CD4-positive, alpha-beta T cell treated with Interleukin-2 at 100 ng/mL for 4 hours (primary cell): ENCODE data around the gene CARMIL1.
"Not testable (repeated sequence)": the region's sequence is repeated elsewhere in the genome, so short reads cannot be mapped to it uniquely, and the experiment has no call there.

Experiments
- DNase-seq: peaks from one replicate; pipeline ENCODE4 v3.0.0-alpha.2; 2020; ENCODE audit warnings: low spot score

The CARMIL1 gene

GRCh38 chr6:25578538-25578937, 299.4 kb downstream of the CARMIL1 start:
- DNase-seq = no peak

GRCh38 chr6:25579391-25579883, 300.3 kb downstream of the CARMIL1 start:
- DNase-seq = no peak

GRCh38 chr6:25579902-25580495, 300.8 kb downstream of the CARMIL1 start:
- DNase-seq = peak; percentile 17

DNA sequence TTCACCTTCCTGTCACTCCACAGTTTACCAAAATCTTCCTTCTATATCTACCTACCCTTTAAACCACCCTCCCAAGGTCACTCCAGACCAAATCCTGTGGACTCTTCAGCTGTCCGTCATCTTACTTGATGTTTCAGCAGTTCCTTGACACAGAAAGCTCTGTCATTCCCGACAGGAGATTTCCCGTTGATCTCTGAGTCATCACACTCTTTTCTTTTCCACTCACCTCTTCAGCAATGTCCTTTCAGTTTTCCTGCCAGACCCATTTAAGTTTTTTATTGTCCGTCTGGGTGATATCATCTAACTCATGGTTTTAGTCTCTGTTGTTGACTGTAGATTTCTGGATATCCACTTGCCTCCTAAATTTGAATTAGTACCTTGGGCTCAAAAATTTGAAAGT, 302.9 kb downstream of the CARMIL1 start:
- DNase-seq = no peak

DNA sequence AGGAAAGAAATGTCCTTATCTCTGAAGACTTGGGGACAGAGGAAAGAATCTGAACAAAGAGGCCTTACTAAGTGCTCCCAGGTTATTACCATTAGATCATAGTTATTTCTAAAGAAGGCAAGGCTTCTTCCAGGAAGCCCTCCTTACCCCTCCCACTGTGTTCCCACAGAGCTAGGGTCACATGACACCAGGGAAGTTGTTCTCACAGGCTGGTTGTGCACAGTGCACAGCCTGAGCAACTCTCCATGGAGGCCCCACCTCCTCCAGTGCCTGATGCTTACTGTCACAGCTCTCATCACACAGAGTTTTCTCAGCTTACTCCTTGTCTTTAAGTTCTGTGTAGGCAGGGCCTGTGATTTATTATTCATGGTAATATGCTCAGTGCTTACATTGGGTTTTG, 303.9 kb downstream of the CARMIL1 start:
- DNase-seq = no peak

GRCh38 chr6:25583906-25584305, 304.7 kb downstream of the CARMIL1 start:
- DNase-seq = no peak

GRCh38 chr6:25585225-25585624, 306.1 kb downstream of the CARMIL1 start:
- DNase-seq = no peak

DNA sequence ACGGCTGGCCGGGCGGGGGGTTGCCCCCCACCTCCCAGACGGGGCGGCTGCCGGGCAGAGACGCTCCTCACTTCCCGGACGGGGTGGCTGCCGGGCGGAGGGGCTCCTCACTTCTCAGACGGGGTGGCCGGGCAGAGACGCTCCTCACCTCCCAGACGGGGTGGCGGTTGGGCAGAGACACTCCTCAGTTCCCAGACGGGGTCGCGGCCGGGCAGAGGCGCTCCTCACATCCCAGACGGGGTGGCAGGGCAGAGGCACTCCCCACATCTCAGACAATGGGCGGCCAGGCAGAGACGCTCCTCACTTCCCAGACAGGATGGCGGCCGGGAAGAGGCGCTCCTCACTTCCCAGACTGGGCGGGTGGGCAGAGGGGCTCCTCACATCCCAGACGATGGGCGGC, 306.9 kb downstream of the CARMIL1 start:
- not testable (repeated sequence) for DNase-seq

- no peak for DNase-seq
Measured at GRCh38 chr6:25586927-25587326, 307.8 kb downstream of the CARMIL1 start.

DNA sequence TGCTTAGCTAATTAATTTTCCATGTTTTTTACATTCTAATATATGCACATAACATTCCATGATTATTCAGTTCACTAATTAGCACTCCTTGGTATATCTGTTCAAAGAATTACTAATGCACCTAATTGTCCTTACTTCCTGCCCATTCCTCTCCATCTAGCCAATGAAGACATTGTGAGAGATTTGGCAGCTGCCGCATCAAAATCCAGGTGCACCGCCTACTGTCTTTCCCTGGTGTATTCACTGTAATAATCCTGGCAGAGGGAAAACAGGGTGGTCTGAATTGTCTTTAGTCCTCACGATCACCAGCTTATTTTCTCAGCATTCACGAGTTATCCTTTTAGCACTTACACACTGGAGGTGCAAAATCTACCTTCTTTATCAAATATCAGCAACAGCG, 311.8 kb downstream of the CARMIL1 start:
- DNase-seq = no peak

DNA sequence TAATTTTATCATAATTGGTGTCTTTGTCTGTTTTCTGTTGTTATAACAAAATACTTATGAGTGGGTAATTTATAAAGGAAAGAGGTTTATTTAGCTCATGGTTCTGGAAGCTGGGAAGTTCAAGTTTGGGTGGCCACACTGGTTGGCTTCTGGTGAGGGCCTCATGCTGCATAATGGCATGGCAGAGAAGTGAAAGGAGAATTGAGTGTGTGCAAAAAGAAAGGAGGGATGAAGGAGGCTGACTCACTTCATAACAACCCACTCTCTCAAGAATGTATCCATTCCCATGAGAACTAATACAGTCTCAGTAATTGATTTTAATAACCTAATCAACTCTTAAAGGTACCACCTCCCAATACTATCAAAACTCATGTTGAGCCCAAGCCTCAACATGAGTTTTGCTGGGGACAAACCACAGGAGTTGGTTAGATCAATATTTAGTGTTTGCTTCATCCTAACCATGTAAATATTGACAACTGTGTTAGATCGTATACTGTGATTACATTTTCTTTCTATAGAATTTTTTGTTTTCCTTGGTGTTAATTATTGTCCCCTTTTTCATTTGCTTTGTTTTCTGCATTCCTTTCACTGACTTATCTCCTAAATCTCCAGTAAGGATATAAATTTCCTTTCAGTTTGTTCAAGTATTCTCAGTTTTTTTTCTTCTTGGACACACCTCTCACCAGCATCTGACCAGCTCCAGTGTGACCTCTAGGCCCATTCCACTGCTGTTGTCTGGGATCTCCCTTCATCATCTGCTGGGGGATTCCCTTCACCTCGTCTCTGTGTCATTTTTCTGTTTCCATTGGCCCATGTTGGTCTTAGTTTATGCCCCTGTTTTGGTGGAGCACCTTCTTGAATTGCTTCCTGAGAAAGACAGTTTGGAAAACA, 318.0 kb downstream of the CARMIL1 start:
- DNase-seq = no peak

DNA sequence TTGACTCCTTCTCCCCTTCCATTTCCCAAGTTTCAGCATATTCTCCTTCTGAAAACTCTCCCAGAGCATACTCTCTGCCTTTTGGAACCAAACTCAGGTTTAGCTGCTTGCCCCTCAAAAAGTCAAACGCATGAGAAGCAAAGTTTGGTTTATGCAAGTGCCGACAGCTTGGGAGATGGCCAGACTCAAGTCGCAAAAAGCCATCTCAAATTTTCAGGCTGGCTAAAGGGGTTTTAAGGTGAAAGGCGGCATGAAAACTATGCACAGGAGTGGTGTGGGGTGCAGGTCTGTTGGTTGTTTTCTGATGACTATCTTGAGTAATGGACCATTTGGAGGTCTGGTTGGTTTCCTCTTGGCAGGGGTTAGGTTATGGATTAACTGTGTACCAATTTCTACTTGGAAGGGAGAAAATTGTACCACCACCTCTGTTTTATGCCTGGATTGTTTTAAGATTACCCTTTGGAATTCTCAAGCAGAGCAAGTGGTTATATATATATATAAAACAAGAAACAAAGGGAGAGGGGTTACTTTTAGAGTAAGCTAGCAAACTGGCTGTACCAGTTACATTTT, 320.4 kb downstream of the CARMIL1 start:
- DNase-seq = no peak

DNA sequence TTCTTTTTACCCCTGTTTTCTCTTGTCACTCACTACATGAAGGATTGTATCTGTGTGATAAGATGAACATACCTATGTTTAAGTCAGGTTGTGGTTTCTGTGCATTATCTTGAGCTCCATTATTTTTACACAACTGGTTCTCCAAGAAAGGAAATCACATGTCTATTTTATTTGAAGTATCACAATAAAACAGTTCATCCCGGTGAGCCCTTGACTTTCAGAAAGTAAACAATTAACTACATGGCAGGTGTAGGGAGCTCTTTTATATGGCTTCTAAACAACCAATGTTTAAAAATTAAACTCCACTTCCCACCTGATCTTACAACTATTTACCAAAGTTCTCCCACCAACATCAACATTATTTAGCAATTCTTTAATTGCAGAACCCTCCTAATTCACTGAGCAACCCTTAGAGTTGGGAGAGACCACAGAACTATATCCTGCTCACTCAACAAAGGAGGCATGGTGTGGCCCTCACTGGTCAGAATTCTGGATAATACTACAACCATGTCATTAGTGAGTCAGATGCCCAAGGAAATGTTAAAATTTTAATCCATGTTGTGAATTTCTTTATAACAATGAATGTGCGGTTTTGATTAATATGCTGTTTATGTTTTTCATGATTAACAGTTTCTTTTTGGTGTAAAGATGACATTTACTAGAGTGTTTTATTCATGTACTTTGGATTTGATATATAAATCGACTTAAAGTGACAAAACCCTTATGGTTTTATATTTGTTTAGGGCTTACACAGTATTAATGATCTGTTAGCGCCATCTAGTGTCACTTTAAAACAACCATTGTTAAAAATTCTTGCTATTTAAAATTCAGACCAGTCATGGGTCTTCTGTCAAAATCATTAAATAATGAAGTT, 322.9 kb downstream of the CARMIL1 start:
- DNase-seq = peak; percentile 46

GRCh38 chr6:25602674-25602982, 323.5 kb downstream of the CARMIL1 start:
- no peak for DNase-seq

DNA sequence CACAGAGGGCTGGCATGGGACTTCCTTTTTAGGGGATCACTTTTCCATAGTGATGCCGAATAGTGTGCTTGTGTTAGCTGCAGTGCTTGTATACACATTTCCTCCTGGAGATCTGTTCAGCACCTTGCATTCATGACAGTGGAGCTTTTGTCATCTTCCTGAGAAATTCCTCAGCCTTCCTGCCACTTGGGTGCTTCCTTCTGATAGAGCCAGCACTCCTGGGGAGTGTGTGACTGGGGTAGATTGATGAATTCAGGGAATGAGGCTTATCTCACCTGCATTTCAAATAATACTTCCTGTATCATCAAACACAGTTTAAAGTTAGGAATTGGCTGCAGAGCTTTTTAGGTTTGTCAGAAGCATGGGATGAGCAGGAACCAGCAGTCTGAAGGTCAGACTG, 324.1 kb downstream of the CARMIL1 start:
- no peak for DNase-seq

DNA sequence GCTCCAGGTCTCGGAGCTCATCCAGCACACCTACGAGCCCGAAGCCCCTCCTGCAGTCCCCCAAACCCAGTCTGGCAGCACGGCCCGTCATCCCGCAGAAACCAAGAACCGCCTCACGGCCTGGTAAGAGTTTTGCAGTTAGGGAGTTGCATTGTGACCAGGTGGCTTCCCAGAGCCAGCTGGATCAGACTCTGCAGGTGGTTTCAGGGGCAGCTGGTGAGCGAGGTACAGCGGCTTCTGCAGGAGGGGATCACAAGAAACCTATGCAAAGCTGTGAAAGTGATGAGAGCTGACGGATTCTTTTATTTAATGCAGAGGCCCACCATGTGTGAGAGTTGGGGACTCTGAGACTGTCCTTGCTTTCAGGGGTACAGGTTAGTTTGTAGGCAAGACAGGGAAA, 327.0 kb downstream of the CARMIL1 start:
- no peak for DNase-seq

DNA sequence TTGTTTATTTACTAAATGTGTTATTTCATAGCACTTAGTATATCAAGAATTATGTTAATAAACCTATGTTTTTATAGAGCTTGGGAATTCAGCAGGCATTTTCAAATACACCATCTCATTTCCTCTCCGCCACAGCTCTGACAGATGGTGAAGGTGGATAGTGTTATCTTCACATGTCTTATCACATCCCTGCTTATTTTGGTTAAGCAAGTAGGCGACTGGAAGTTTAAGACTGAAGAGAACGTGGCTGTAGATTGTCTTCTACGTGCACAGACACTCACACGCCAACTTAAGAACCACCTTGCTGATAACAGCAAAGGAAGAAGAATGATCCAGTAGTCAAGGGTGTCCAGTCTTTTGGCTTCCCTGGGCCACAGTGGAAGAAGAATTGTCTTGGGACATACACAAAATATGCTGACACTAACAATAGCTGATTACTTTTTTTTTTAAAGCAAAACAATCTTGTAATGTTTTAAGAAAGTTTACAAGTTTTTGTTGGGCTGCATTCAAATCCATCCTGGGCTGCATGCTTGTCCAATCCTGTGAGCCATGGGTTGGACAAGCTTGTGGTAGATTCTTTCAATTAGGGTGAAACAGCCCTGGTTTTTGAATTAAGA, 329.5 kb downstream of the CARMIL1 start:
- no peak for DNase-seq

DNA sequence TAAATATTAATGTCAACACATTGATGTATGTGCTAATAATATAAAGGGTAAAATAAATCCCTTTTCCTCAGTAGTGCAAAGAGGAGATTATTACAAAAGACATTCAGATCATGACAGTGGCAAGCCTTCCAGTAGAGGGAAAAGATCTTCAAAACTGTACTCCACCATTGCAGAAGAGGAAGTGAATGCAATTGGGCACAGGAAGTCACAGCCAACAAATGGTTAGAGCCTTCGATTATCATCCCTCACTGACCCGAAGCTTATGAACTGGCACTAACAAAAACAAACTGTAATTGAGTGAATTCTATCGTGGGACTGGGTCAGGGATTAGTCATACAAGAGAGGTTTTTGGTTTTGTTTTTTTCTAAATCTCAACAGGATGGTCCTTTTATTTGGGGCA, 333.5 kb downstream of the CARMIL1 start:
- no peak for DNase-seq

GRCh38 chr6:25613415-25613814, 334.2 kb downstream of the CARMIL1 start:
- DNase-seq = no peak

DNA sequence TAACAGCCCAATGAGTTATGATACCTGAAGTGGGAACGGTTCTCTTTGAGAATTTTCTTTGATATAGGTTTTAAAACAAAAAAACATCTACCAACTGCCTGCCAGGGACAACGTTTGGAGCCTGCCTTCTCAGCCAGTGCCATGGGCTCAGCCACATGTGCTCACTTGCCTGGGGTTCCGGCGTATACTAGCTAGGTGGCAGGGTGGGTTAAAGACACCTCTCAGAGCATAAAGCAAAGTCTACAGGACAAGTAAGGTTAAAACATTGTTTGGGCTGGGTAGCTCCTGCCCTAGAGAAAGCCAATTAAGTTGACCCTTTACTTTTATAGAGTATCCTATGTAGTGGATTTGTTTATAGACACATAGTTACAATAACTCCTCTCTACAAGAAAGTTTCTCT, 334.9 kb downstream of the CARMIL1 start:
- no peak for DNase-seq

DNA sequence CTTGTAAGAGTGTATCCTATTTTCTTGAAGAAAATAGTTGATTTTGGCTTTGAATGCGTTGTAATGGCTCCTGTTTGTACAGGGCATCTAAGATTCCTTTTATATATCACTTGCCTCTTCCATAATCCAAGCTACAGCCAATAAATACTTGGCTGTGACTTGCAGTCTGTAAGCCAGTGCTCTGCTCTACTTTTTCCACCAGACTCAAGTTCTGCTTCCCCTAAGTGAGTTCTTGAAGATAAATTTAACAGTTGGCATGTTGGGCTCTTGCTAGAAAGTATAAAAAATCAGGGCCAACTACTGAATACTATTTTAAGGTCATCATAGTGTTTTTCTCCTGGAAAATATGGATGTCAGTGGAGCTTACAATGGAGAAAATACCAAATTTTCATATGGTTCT, 336.3 kb downstream of the CARMIL1 start:
- DNase-seq = no peak

- DNase-seq = no peak
Measured at GRCh38 chr6:25617997-25618396, 338.8 kb downstream of the CARMIL1 start.
